IPS DF 6.9 (cell line): ENCODE results near the gene GALNT18.
"Not testable (repeated sequence)": the region's sequence is repeated elsewhere in the genome, so short reads cannot be mapped to it uniquely, and the experiment has no call there.

Experiments
- DNase-seq: peaks from one replicate; pipeline ENCODE4 v3.0.0-alpha.2; 2013; ENCODE audit warnings: low read depth, low spot score
- H3K27ac ChIP-seq: one replicate; pipeline ENCODE4 v1.5.1; 2013; ENCODE audit warnings: low read length, control low read depth
- H3K27me3 ChIP-seq: 2 replicates; pipeline ENCODE4 v1.6.1; 2013; ENCODE audit warnings: mild to moderate bottlenecking, low read length; ENCODE audit not compliant: control insufficient read depth, insufficient read depth
- H3K36me3 ChIP-seq: 2 replicates; pipeline ENCODE4 v1.6.1; 2013; ENCODE audit warnings: low read length; ENCODE audit not compliant: control insufficient read depth, insufficient read depth
- H3K4me1 ChIP-seq: 2 replicates; pipeline ENCODE4 v1.6.1; 2013; ENCODE audit warnings: low read length; ENCODE audit not compliant: control insufficient read depth, insufficient read depth
- H3K4me3 ChIP-seq: 2 replicates; pipeline ENCODE4 v1.5.1; 2013; ENCODE audit warnings: mild to moderate bottlenecking, low read length
- H3K9me3 ChIP-seq: 2 replicates; pipeline ENCODE4 v1.6.1; 2013; ENCODE audit warnings: low read length, inconsistent platforms; ENCODE audit not compliant: control insufficient read depth, insufficient read depth
- WGBS: extraction: QIAGEN DNeasy Blood & Tissue Kit; methylation state at CpG from one replicate; pipeline ENCODE4 v1.1.7; 2013; ENCODE audit warnings: mixed read lengths, missing lambda C conversion rate; ENCODE audit not compliant: insufficient read length, insufficient coverage; 5-methylcytosine and 5-hydroxymethylcytosine counted together

The GALNT18 gene

DNA sequence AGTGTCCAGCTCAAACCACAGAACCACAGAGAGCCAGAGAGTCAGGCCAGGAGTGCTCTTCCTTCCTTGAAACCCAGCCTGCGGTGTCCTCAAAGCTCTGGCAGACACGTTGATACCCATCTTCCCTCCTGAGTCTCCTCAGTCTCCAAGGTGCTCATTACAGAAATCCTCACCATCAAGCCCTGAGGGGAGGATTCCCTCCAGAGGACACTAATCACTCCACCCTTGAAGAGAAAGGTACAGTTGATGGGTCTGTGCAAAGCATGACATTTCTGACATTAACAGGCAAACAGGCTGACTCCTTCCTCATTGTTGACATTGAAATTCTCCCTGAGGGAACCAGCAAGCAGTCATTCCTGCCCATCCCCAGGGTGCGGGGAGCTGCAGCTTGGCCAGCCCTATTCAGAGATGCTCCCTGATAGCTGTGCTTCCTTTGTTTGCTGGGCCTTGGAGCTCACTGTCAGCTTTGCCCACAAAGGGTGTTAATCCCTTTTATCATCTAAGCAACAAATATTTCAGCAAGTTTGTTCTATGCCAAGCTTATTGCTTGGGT is 167.1 kb downstream of the GALNT18 start:
- H3K9me3 ChIP-seq: no peaks in the 10 kb centered on the region
- WGBS: no CpG with 5 or more reads among the region's 3 CpGs

GRCh38 chr11:11451501-11452005 is 170.3 kb downstream of the GALNT18 start:
- H3K4me3 ChIP-seq: no peak overlapping the region
- DNase-seq: no peak
- H3K27ac ChIP-seq: no peak overlapping the region
- no CpG with 5 or more reads among the region's 4 CpGs for WGBS
- no peaks in the 10 kb centered on the region; the same call in 1 of the 2 replicates for H3K4me1 ChIP-seq
- no peaks in the 10 kb centered on the region for H3K36me3 ChIP-seq
- no peaks in the 10 kb centered on the region for H3K27me3 ChIP-seq
- no peaks in the 10 kb centered on the region for H3K9me3 ChIP-seq

More for the DNA sequence above, 167.1 kb downstream of the GALNT18 start:
- H3K4me3 ChIP-seq: no peak overlapping the region
- DNase-seq: no peak
- H3K27ac ChIP-seq: no peak overlapping the region
- H3K36me3 ChIP-seq: no peaks in the 10 kb centered on the region
- H3K4me1 ChIP-seq: peaks cover 1% of the 10 kb centered on the region; the same call in 1 of the 2 replicates
- H3K27me3 ChIP-seq: no peaks in the 10 kb centered on the region

DNA sequence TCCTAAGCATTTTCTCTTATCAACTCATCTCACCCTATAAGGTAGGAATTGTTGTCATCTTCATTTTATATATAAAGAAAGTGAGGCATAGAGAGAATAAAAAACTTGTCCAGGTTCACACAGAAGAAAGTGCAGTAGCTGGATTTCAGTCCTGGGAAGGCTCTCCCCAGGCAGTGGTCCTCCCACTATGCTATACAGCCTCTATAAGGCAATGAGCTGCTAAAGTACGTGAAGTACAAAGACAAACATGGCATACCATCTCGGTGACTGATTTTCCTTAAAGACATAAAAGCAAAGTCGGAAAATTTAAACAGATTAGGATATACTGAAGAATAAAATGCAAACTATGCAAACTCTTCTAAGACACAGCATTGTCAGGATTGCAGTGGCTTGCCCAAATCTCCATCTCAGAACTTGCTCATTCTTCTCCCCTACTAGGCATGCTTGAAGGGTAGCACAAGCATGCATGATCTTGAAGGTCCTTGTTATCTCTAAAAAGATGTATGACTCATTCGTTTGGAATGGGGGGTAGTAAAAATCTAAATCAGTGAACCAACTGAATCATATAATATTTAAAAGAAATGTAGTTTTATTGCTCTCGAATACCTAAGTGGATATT is 171.0 kb downstream of the GALNT18 start:
- H3K4me1 ChIP-seq: no peaks in the 10 kb centered on the region
- no peak for DNase-seq
- H3K9me3 ChIP-seq: no peaks in the 10 kb centered on the region
- no peak overlapping the region for H3K4me3 ChIP-seq
- no peak overlapping the region for H3K27ac ChIP-seq
- H3K36me3 ChIP-seq: no peaks in the 10 kb centered on the region
- no CpG with 5 or more reads among the region's 5 CpGs for WGBS
- no peaks in the 10 kb centered on the region for H3K27me3 ChIP-seq

DNA sequence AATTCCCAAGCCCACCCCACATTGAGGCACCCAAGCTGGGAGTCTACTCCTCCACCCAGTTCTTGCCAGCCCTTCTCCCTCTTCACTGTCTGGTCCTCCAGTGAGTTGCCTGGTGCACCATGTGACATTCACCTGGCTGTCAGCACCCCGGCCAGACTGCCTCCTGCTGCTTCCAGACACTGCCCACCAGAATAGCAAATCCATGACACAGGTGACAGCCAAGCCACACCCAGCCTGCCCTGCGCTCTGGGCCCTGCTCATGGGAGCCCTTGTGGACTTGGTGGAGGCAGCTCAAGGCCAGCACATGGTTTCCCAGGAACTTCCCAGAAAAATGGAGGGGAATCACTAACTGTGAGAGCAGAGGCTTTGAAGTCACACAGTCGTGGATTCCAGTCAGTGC is 172.5 kb downstream of the GALNT18 start:
- WGBS: no CpG with 5 or more reads among the region's 3 CpGs
- Histone ChIP-seq H3K4me1 (no peaks in the 10 kb centered on the region), H3K27me3 (no peaks in the 10 kb centered on the region), H3K27ac (no peak overlapping the region), H3K36me3 (no peaks in the 10 kb centered on the region), H3K4me3 (no peak overlapping the region), H3K9me3 (no peaks in the 10 kb centered on the region)
- no peak for DNase-seq

DNA sequence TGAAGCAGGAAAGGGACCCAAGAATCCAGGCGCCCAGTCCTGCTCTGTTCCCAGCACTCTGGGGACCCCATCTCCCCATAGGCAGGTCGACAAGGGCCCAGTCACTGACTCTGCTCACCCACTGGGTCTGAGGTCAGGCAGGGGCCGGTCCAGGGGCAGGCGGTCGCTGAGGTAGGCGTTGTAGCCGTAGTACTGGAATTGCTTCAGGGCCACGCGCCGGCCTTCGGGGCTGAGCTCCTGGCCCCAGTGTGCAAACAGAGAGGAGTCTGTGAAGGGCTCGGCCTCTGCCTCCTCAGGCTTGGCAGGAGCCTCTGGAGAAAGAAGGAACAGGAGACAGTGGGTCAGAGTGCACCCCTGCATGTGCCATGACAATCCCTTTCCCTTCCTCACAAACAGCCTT is 173.2 kb downstream of the GALNT18 start:
- Histone ChIP-seq H3K36me3 (no peaks in the 10 kb centered on the region), H3K9me3 (no peaks in the 10 kb centered on the region), H3K4me3 (no peak overlapping the region), H3K27me3 (no peaks in the 10 kb centered on the region), H3K4me1 (no peaks in the 10 kb centered on the region), H3K27ac (no peak overlapping the region)
- no peak for DNase-seq
- WGBS: no CpG with 5 or more reads among the region's 12 CpGs

DNA sequence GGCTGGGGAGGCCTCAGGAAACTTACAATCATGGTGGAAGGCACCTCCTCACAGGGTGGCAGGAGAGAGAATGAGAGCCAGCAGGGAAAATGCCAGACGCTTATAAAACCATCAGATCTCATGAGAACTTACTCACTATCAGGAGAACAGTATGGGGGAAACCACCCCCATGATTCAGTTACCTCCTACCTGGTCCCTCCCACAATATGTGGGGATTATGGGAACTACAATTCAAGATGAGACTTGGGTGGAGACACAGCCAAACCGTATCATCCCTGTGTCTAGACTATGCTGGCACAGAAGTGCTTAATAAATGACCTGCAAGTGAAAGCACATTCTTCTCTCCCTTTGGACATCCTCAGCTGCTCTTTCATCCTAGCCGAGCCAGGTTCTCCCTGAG is 174.2 kb downstream of the GALNT18 start:
- H3K27ac ChIP-seq, H3K4me1 ChIP-seq, H3K27me3 ChIP-seq, H3K4me3 ChIP-seq, H3K36me3 ChIP-seq, H3K9me3 ChIP-seq, DNase-seq: not testable (repeated sequence)
- WGBS: no CpG with 5 or more reads among the region's 3 CpGs

DNA sequence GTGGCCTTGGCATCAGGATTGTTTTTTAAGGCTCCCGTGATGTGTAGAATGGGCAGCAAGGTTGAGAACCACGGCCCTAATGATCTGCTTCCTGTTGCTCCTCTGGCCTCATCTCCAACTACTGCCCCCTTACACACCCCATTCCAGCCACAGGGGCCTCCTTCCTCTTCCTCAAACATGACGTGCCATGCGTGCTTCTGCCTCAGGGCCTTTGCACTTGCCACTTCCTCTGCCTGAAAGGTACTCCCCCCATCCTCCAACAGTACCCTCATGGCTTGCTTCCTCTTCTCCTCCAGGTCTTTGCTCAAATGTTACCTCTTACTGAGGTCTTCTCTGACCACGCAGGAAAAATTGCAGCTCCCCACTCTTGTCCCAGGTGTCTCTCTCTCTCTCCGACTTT is 174.8 kb downstream of the GALNT18 start:
- WGBS: no CpG with 5 or more reads among the region's 6 CpGs
- Histone ChIP-seq H3K27me3 (no peaks in the 10 kb centered on the region), H3K9me3 (no peaks in the 10 kb centered on the region), H3K27ac (no peak overlapping the region), H3K36me3 (no peaks in the 10 kb centered on the region), H3K4me3 (no peak overlapping the region), H3K4me1 (no peaks in the 10 kb centered on the region)
- no peak for DNase-seq

- no peaks in the 10 kb centered on the region for H3K9me3 ChIP-seq
- no CpG with 5 or more reads among the region's 2 CpGs for WGBS
- H3K4me3 ChIP-seq: no peak overlapping the region
- H3K36me3 ChIP-seq: no peaks in the 10 kb centered on the region
- no peak for DNase-seq
- H3K27me3 ChIP-seq: no peaks in the 10 kb centered on the region
- H3K27ac ChIP-seq: no peak overlapping the region
- no peaks in the 10 kb centered on the region for H3K4me1 ChIP-seq
Measured at GRCh38 chr11:11446564-11446963, 175.2 kb downstream of the GALNT18 start.

DNA sequence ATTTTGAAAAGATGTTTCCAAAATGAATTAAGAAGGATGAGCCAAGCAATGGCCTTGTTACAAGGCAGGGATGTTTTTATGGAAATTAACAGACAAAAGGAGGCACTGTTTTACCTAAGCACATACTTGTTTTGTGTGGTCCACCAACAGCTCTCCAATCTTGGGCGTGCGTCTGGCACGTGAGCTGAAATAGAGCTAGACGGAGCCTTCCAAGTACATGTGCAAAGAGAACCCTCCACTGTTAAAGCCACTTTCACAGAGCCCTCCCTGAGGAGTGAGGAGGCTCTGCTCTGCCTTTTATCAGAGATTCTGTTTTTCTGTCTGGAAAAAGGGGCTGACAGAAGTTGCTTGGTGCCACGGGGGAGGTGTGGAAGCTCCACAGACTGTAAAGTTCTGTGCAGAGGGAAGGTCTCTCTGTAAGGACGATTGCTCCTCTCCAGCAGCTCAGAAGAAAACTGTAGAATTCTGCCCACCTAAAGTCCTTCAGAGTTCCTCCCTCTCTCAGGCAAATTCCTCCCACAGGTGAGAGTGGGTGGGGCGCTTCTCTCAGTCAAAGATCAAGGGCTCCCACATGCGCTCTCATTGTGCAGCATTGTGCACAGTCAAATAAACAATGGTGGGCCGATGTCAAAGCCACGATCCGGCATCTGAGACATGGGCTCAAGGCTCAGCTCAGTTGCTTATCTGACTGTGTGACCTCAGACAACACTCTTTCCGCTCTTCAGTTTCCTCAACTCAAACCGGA is 176.2 kb downstream of the GALNT18 start:
- H3K27ac ChIP-seq: no peak overlapping the region
- H3K9me3 ChIP-seq: no peaks in the 10 kb centered on the region
- H3K4me1 ChIP-seq: no peaks in the 10 kb centered on the region
- H3K36me3 ChIP-seq: no peaks in the 10 kb centered on the region
- no peak overlapping the region for H3K4me3 ChIP-seq
- no CpG with 5 or more reads among the region's 13 CpGs for WGBS
- H3K27me3 ChIP-seq: no peaks in the 10 kb centered on the region
- no peak for DNase-seq

DNA sequence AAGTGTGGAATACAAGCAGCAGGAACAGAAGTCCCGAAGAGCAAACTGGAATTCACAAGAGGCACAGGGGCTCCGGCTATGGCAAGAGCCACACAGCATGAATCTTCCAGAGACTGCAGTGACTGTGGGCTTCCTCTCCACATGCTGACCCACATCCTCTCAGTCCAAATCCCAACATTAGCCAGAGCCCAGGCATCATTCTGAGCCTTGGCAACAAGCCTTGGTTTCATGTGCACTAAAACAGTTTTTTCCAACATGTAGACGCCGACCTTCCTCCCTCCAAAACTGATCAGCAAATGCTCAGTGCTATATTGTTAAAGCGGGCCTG is 177.0 kb downstream of the GALNT18 start:
- Histone ChIP-seq H3K36me3 (no peaks in the 10 kb centered on the region), H3K4me1 (0 out of 2 replicates have a peak, but pooled peaks cover 2% of the 10 kb centered on the region), H3K4me3 (no peak overlapping the region), H3K27me3 (no peaks in the 10 kb centered on the region), H3K27ac (no peak overlapping the region), H3K9me3 (no peaks in the 10 kb centered on the region)
- WGBS: no CpG with 5 or more reads among the region's 5 CpGs
- no peak for DNase-seq
